ENCODE data around the gene KIAA0753.

The KIAA0753 gene

DNA sequence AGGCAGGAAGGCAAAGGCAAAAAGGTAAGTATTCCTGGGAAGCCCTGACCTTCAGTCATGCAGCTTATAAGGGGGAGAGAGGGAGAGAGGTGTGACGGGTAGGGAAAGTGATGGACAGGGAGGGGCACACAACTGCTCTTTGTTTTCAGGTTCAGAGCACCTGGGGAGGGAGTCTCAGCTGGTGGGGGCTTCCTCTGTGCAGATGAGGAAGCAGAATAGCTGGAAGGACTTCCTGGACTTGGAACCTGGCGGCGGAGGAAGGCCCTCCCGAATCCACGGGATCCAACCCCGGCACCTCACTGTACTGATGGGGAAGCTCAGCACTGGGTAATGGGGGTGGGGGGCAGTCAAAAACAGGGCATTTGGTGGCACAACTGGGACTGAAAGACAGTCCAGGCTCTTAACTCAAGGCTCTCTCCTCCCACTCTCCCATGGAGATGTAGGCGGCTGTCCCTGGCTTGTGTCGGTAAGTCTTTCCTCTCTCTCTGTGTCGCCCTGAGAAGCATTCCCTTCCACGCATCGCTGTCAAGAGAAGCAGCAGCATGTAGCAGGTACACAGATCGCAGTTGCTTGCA lies 72.2 kb downstream of the KIAA0753 start:
- DNase-seq = no peak

DNA sequence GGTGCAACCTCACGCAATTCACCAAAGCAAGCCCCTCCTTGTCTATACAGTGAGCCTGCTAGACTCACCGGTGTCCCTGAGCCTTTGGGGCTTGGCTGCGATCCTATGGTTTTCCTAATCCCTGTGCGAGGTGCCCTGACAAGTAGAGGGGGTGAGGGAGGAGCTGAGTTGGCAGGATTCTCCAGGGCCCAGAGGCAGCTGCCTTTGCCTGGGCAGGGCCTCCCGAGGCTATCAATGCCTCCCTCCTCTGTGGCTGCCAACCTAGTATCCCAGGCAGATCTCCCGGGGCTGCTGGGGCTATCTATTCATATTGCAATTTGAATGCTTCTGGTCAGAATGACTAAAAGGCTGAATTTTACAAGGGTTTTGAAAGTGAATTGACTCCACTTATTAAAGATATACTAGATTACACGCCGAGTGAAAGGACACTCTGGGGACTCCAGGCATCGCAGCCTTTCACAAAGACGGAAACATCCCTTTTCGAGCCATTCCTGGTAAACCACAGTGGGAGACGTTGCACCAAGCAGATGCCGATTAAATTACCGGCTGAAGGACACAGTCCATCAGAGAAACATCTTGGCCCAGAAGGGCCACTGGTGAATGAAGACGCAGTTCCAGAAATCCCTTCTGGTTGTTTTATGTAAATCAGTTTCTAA lies 72.9 kb downstream of the KIAA0753 start:
- DNase-seq = no peak

DNA sequence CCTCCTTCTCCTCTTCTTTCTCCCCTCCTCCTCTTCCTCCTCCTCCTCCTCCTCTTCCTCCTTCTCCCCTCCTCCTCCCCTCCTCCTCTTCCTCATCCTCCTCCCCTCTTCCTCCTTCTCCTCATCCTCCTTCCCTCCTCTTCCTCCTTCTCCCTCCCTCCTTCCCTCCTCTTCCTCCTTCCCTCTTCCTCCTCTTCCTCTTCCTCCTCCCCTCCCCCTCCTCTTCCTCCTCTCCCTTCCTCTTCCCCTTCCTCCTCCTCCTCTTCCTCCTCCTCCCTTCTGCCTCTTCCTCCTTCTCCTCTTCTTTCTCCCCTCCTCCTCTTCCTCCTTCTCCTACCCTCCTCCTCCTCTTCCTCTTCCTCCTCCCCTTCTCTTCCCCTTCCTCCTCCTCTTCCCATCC lies 79.1 kb downstream of the KIAA0753 start:
- no peak for DNase-seq

- no peak for DNase-seq
These were observed 80.0 kb downstream of the KIAA0753 start for GRCh38 chr17:6560496-6560895.

GRCh38 chr17:6559753-6560215 lies 80.7 kb downstream of the KIAA0753 start:
- DNase-seq = no peak

GRCh38 chr17:6558932-6559752 lies 81.4 kb downstream of the KIAA0753 start:
- DNase-seq = no peak

DNA sequence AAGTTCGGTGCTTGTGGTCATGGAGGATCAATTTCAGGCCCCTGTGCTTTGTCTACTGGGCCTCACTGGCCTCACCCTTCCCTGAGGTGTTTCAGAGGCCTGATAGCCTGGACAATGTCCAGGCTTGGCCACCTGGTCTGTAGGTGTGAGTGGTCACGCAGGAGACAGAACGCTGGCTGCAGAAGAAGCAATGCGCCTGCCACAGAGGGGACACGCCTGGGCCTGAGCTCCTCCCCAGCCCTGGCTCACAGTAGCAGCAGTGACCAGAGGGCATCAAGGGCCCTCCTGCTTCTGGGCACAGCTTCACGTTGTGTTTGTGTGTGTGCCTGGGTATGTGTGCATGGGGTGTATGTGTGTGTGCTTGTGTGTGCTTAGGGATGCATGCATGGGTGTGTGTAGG lies 82.2 kb downstream of the KIAA0753 start:
- DNase-seq = no peak

GRCh38 chr17:6557040-6557438 lies 83.5 kb downstream of the KIAA0753 start:
- no peak for DNase-seq

DNA sequence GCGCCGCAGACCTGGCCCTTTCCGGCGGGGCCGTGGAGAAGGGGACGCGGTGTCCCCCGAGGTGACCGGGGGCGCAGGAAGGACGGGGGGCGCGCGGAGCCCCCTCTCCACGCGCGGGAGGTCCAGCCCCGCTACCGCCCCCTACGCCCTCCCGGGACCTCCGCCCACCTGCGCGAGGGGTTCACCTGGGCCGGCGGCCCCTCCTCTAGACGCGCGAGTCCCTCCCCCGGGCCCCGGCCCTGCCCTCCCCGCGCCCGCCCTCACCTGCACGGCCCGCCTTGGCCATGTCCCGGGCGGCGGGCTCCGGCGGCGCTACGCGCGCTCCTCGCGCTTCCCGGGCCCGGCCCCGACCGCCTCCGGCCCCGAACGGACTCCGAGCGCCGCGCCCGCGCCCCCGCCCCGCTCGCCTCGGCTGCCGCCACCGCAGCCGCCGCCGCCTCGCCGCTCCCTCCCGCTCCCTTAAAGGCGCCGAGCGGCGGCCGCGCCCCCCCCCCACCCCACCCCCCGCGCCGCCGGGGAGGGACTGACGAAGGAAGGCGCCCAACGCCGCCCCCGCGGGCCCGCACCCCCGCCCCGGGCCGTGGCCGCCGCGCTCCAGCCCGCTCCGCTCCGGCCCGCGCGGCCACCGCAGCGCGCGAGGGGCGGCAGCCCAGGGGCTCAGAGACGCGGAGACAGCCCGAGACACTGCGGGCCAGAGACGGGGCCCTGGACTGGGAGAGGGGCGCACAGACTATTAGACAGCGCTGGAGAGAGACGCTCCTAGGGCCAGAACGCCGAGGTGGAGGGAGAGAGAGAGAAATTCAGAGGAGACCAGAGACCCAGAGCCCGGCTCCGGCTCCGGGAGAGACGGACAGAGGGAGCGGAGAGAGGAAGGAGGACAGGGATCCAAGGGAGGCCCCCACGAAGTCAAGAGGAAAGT lies 84.1 kb downstream of the KIAA0753 start, which contains the start of gene PITPNM3:
Gene PITPNM3 (minus strand): TSS at position 435 of the 919 bp plus-strand sequence. CDS start 149 bp downstream, at position 286.
- no peak for DNase-seq

DNA sequence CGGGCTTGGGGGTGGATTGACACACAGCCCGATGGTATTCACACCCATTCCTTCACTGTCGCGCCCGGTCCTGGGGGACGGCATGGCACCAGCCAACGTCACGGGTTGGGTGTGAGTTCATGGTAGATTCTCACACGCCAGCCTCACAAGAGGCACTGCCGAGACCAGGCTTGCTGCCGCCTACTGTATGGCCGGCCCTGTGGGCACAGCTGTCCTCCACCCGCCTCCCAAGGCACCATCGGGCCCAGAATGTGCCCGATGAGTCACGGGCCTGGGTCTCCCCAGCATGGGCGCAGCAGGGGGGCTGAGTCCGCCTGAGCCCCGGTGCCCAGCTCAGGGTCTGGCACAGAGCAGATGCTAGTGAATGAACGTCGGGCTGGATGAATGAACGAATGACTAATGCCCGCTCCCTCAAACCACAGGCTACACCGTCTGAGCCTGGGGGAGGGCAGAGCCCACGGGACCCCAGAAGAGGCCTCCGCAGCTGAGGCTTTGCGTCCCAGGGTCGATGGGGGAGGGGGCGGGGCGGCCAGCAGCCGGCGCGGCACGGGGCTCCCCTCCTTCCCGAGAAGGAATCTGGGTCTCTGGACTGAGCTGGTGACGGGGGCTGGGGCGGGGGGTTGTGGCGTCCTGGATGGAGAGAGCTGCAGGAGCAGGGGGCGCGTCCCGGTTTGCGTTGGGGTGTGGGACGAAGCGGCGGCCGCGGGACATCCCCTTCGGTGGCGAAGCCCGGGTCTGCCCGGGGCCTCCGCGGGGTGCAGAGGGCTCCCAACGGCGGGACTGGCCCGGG lies 85.0 kb downstream of the KIAA0753 start:
- DNase-seq = no peak

DNA sequence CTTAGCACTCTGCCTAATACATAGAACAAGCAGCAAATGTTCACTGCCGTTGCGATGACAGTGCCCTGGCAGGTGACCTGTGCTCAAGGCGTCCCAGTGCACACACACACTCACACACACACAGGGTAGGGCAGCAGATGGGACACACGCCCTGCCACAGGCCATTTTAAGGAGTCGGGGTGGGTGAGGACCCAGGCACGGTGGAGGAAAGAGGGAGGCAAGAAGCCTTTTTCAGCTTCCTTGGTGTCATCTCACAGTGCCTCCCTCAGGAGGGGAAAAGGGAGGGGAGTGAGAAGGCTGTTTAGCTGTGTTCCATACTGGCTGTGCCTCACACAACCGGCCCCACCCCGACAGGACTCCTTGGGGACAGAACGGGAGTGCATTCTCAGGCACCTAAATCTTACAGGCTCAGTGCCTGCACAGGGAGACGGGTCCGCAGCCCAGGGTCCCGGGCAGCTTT lies 85.6 kb downstream of the KIAA0753 start:
- no peak for DNase-seq

- DNase-seq = no peak
These were observed 86.2 kb downstream of the KIAA0753 start for GRCh38 chr17:6554342-6554741.

DNA sequence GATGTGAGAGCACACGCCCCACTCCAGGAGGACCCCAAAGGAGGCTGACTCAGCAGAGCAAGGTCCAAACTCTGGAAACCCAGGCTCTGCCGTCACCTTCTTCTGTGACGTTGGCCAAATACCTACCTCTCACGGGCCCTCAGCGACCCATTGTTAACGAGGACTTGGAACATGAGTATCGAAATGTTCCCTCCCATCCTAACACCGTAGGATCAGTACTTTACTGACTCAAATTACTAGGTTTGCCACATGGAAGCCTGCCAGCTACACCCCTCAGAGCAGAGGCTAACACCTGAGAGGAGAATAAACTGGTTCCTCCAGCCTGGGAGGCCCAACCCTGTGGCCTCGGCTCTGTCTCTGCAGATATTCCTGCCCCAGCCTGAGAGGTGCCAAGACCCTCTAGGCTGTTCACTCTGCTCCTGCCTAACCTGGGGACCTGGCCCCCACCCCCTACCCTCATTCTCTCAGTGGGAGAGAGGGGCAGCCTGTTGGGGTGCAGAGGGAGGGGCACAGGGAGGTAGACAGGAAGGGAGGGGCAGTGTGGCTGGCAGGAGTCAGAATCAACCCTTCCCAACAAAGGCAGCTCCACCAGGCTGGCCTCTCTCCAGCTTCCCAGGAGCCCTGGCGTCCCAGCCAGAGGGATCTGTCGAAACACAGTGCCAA lies 88.5 kb downstream of the KIAA0753 start:
- DNase-seq = no peak

DNA sequence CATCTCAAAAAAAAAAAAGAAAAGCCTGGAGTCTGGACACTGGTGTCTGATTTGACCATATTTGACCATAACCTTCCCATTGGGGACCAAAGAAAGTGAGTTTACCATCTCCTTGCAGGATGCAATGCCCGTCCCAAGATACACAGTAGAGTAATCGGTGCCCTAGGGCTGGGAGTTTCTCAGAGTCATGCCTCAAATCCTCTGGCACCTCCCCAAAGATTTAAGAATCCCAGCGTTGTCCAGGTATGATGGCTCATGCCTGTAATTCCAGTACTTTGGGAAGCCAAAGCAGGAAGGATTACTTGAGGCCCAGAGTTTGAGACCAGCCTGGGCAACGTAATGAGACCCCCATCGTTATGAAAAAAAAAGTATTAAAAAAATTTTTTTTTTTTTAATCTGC lies 89.2 kb downstream of the KIAA0753 start:
- DNase-seq = no peak

GRCh38 chr17:6549384-6550036 lies 91.0 kb downstream of the KIAA0753 start:
- DNase-seq = no peak

- no peak for DNase-seq
These were observed 91.8 kb downstream of the KIAA0753 start for GRCh38 chr17:6548578-6549330.

GRCh38 chr17:6548034-6548433 lies 92.5 kb downstream of the KIAA0753 start:
- DNase-seq = no peak

DNA sequence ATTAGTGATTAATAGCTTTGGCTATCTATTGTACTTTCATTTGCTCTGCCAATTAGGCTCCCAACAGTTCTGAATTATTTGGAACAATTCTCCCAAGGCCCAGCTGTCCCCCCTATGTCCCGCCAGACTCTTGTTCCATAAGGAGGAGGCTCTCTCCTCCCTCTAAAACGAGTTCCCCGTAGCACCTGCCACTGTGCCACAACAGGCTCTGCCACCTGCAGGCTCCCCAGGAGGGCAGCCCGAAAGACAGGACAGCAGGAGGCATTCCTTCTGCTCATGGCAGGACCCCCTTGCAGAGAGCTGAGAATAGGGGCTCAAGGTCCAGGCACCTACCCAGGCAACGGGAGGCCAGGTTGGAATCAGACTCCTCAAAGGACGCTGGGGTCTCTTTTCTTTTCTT lies 93.2 kb downstream of the KIAA0753 start:
- no peak for DNase-seq

DNA sequence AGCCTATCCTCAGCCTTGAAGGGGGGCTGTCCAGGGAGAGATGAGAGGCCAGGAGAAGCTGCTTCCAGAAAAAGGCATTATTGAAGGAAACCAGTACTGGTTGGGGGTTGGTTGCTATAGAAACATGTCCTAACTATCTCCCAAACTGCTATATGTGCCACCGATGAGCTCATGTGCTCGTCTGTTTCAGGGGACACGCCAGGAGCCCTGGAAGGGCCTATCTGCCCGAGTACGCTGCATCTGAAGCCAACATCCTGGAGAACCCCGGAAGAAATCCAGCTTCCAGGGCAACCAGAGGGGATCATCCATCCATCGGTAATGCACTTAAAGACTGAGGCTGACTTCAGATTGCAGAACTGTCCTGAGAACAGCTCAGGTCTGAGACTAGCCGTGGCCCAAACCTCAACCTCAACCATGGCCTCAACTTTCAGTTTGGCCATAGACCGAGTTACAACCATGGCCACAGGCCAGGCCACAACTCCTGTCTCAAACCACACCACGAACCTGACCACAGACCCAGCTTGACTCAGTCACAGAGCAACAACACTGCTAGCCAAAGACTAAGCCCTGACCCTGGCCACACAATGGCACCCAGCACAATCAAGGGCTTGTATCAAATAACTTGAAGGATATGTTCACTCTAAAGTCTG lies 94.3 kb downstream of the KIAA0753 start:
- no peak for DNase-seq
